GM12878 (cell line): ENCODE results near the gene ADGRB2. TPM values are rescaled to one million over a fixed set of nuclear protein-coding genes. Genes with fewer than 3 reads are reported as not detected.

ENCODE experiments used
- ATAC-seq: fragments of 200-7000 bp; cut with Tn5 transposase; 3 replicates; pipeline ENCODE4 v1.9.1; 2020; ENCODE audit warnings: mild to moderate bottlenecking, moderate library complexity
- BruUV-seq: library from RNA; stranded (reverse); fragments of 400-500 nt; replicated peaks from 2 replicates; lab custom pipeline; 2021; lab: Mats Ljungman, UMichigan
- CTCF ChIA-PET: fragments of 300-600 bp; sonication (Branson Sonifier 250); formaldehyde crosslinking; extraction: SDS; loops from one replicate; lab custom pipeline; 2021; ENCODE audit warnings: inconsistent platforms; lab: Yijun Ruan, JAX
- POLR2A ChIA-PET: fragments of 350-600 bp; formaldehyde crosslinking; extraction: SDS; loops from one replicate; lab custom pipeline; 2021; ENCODE audit warnings: inconsistent platforms; lab: Charles Lee
- RAD21 ChIA-PET: fragments of 300-600 bp; sonication (Branson Sonifier 250); formaldehyde crosslinking; loops from one replicate; lab custom pipeline; 2023; ENCODE audit warnings: antibody characterized with exemption; ENCODE audit not compliant: unreplicated experiment; lab: Charles Lee
- SMC1A ChIA-PET: fragments of 300-600 bp; sonication (Branson Sonifier 250); formaldehyde crosslinking; loops from one replicate; lab custom pipeline; 2023; ENCODE audit not compliant: unreplicated experiment, uncharacterized antibody; lab: Charles Lee
- DNase-seq: peaks from one replicate; pipeline ENCODE4 v3.0.0-alpha.2; 2011; ENCODE audit warnings: low read depth, low spot score
- FAIRE-seq: peaks from 3 replicates; lab custom pipeline; 2011; peaks lifted over from hg19 to GRCh38; lab: Jason Lieb, UNC
- H2AFZ ChIP-seq: 2 replicates; pipeline ENCODE4 v1.6.0; 2011; ENCODE audit warnings: low read depth, low read length, control low read depth; ENCODE audit not compliant: control insufficient read depth
- H3K27ac ChIP-seq: 2 replicates; pipeline ENCODE4 v1.5.1; 2011; ENCODE audit warnings: control low read depth; ENCODE audit not compliant: control insufficient read depth, insufficient read depth
- H3K27me3 ChIP-seq, 2 experiments: replicated peaks in 1 of 2; 2 replicates each; pipeline versions ENCODE4 v1.6.0 to v1.6.1; 2011; ENCODE audit warnings: low read length in 1 of 2; ENCODE audit not compliant: control insufficient read depth in 2 of 2, insufficient read depth in 2 of 2
- H3K36me3 ChIP-seq, 2 experiments: 2 replicates each; pipeline ENCODE4 v1.5.1; 2011; ENCODE audit warnings: low read length in 1 of 2; ENCODE audit not compliant: control insufficient read depth in 2 of 2, insufficient read depth in 2 of 2
- H3K4me1 ChIP-seq: 2 replicates; pipeline ENCODE4 v1.6.1; 2011; ENCODE audit warnings: mild to moderate bottlenecking, low read length, moderate library complexity, mixed read lengths; ENCODE audit not compliant: control insufficient read depth, insufficient read depth
- H3K4me2 ChIP-seq: 2 replicates; pipeline ENCODE4 v1.6.0; 2011; ENCODE audit warnings: control low read depth; ENCODE audit not compliant: control insufficient read depth, insufficient read depth
- H3K4me3 ChIP-seq: fragments of 200-600 bp; sonication (generic); 2 replicates; pipeline ENCODE4 v1.5.1; 2016
- H3K79me2 ChIP-seq: 2 replicates; pipeline ENCODE4 v1.6.0; 2011; ENCODE audit warnings: low read length; ENCODE audit not compliant: control insufficient read depth, insufficient read depth
- H3K9ac ChIP-seq: 2 replicates; pipeline ENCODE4 v1.8.0; 2011; ENCODE audit warnings: low read length, control low read depth, mixed read lengths; ENCODE audit not compliant: control insufficient read depth, insufficient read depth
- H3K9me3 ChIP-seq: replicated peaks from 3 replicates; pipeline ENCODE4 v1.5.1; 2011; ENCODE audit warnings: mild to moderate bottlenecking, low read length; ENCODE audit not compliant: control insufficient read depth, insufficient read depth
- H4K20me1 ChIP-seq: 2 replicates; pipeline ENCODE4 v1.6.0; 2011; ENCODE audit not compliant: control insufficient read depth, insufficient read depth
- FOS ChIP-seq: IDR thresholded peaks from 3 replicates; pipeline ENCODE4 v1.6.1; 2011; ENCODE audit warnings: borderline replicate concordance; ENCODE audit not compliant: insufficient read length; ENCODE audit errors: extremely low read depth
- SRF ChIP-seq, 2 experiments: IDR thresholded peaks; 2 replicates each; pipeline ENCODE4 v1.6.1; 2011; ENCODE audit warnings: low read depth in 2 of 2, low read length in 2 of 2, mild to moderate bottlenecking in 1 of 2, moderate library complexity in 1 of 2
- ZNF207 ChIP-seq: fragments of 450-650 bp; IDR thresholded peaks from 2 replicates; pipeline ENCODE4 v1.6.1; 2014; ENCODE audit warnings: antibody characterized with exemption, mild to moderate bottlenecking, borderline replicate concordance
- WGBS: methylation state at CpG from one replicate; pipeline ENCODE4 v1.1.6; 2016; ENCODE audit warnings: low lambda C conversion rate; ENCODE audit not compliant: insufficient replicate concordance, insufficient coverage; ENCODE audit errors: missing lambda C conversion rate; 5-methylcytosine and 5-hydroxymethylcytosine counted together
- in situ Hi-C: fragments of 300-500 bp; cut with MboI; formaldehyde crosslinking; loops from 9 replicates; pipeline ENCODE4 v1.14.3; 2018; ENCODE audit warnings: mixed read lengths
- intact Hi-C: fragments of 100-400 bp; cut with micrococcal nuclease; formaldehyde crosslinking; loops from one replicate; pipeline ENCODE4 v1.14.2; 2022; ENCODE audit not compliant: unreplicated experiment
- polyA plus RNA-seq, 11 experiments: library from polyadenylated mRNA; depleted of rRNA in 4 of 11; unstranded in 6 of 11; stranded (reverse) in 5 of 11; fragments of >200 nt; fragmentation: Nextera tagmentation in 4 of 11; fragmentation: Illumina TruSeq in 1 of 11; extraction: Ambion mirVana in 4 of 11; extraction: Trizol in 1 of 11; gene quantifications; 1 replicate in 1 of 11; 2 replicates in 10 of 11; pipeline versions ENCODE4 v1.2.1 to v1.2.3, GENCODE V29; 2011 to 2016; ENCODE audit warnings: inconsistent platforms in 2 of 11, missing spikeins in 2 of 11, low read depth in 1 of 11
- total RNA-seq, 4 experiments: library from RNA; depleted of rRNA in 3 of 4; stranded (reverse); fragments of >200 nt in 3 of 4; fragmentation: Illumina TruSeq in 1 of 4; extraction: Trizol in 1 of 4; gene quantifications; 2 replicates each; pipeline versions ENCODE4 v1.2.1 to v1.2.3, GENCODE V29; 2013 to 2021
- TF ChIP-seq, protein P1 (sequence below), 3 experiments: IDR thresholded peaks in 2 of 3; conservative IDR thresholded peaks in 1 of 3; 2 replicates each; pipeline ENCODE4 v1.5.1; 2011; ENCODE audit warnings: low read depth in 3 of 3, low read length in 3 of 3, mild to moderate bottlenecking in 3 of 3, control low read depth in 2 of 3, moderate library complexity in 2 of 3, inconsistent platforms in 1 of 3, mixed read lengths in 1 of 3; ENCODE audit not compliant: control insufficient read depth in 2 of 3, insufficient read depth in 1 of 3; ENCODE audit errors: extremely low read depth in 1 of 3
- TF ChIP-seq, protein P2 (sequence below): fragments of 450-650 bp; IDR thresholded peaks from 2 replicates; pipeline ENCODE4 v1.6.1; 2017; ENCODE audit warnings: mild to moderate bottlenecking, low read depth, inconsistent platforms; ENCODE audit not compliant: poor library complexity, severe bottlenecking

ADGRB2 gene
- total and polyA plus RNA-seq, 10 of the 15 experiments (the other 5 are each of a cell fraction or from before 2014, with no cell fraction given) = 0.11 to 0.33 (median 0.18) TPM; not detected in 4

DNA sequence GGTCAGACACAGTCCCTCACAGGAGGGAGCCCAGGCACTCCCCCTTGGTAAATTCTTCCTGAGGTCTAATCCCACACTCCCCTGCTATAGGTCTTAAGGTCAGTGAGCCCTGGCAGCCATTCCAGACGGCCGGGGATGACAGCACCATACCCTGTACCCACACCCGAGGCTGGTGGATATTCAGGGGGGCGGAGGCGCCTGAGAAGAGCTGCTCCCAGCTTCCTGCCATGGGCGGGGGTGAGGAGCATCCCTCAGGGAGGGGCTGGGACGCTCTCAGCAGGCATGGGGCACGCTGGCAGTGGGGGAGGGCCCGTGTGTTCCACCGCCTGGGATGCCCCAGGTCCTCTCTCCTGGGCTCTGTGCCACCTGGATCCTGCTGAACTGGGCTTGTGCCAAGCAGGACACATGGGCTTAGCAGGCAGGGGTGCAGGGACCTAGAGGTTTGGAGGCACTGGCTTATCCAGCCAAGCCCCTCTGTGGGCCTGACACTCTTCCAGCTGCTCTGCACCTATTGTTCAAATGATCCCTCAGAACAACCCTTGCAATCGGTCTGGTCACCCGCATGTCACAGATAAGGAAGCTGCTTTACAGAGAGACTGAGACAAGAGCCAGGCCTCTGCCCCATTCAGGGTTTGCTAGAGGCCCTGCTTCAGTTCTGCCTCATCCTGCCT, 5.7 kb upstream of the ADGRB2 start:
- Histone ChIP-seq H3K4me2 (no peak overlapping the region), H3K9me3 (no peaks in the 10 kb centered on the region), H4K20me1 (no peaks in the 10 kb centered on the region; the same call in 1 of the 2 replicates), H3K27me3 (peaks cover 19 to 28% of the 10 kb centered on the region in 2 experiments), H2AFZ (no peak overlapping the region), H3K4me1 (peaks cover 6% of the 10 kb centered on the region), H3K79me2 (no peaks in the 10 kb centered on the region), H3K4me3 (no peak overlapping the region), H3K9ac (no peak overlapping the region), H3K27ac (no peak overlapping the region), H3K36me3 (no peaks in the 10 kb centered on the region)
- CTCF ChIA-PET = interaction anchor here (0.7 to 1.7 kb wide), 3 partner anchors 25 to 188 kb away, joined by 3 to 6 read pairs (median 3); no protein-coding TSS in a partner anchor
- FAIRE-seq (no peak), DNase-seq (no peak), ATAC-seq (no peak)
- intact Hi-C loops (no loop called here), in situ Hi-C loops (no loop called here)
- RAD21 ChIA-PET = interaction anchor here (0.6 kb wide), 1 partner anchor 292 kb away, joined by 4 read pairs; no protein-coding TSS in a partner anchor
- 29% methylated on average over 12 of the region's 12 CpGs for WGBS
- POLR2A ChIA-PET = no interaction called here
- BruUV-seq = no TSS peak
- SMC1A ChIA-PET = no interaction called here
- TF ChIP-seq, protein P1, sequence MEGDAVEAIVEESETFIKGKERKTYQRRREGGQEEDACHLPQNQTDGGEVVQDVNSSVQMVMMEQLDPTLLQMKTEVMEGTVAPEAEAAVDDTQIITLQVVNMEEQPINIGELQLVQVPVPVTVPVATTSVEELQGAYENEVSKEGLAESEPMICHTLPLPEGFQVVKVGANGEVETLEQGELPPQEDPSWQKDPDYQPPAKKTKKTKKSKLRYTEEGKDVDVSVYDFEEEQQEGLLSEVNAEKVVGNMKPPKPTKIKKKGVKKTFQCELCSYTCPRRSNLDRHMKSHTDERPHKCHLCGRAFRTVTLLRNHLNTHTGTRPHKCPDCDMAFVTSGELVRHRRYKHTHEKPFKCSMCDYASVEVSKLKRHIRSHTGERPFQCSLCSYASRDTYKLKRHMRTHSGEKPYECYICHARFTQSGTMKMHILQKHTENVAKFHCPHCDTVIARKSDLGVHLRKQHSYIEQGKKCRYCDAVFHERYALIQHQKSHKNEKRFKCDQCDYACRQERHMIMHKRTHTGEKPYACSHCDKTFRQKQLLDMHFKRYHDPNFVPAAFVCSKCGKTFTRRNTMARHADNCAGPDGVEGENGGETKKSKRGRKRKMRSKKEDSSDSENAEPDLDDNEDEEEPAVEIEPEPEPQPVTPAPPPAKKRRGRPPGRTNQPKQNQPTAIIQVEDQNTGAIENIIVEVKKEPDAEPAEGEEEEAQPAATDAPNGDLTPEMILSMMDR (IDR thresholded peaks at IDR 0.05 in 2 of 3, conservative IDR thresholded peaks at IDR 0.05 in 1 of 3; ENCODE audit: control insufficient read depth in 2 of 3, extremely low read depth in 1 of 3, insufficient read depth in 1 of 3, low read depth in 3 of 3, low read length in 3 of 3) = no peak
- TF ChIP-seq, protein P2, sequence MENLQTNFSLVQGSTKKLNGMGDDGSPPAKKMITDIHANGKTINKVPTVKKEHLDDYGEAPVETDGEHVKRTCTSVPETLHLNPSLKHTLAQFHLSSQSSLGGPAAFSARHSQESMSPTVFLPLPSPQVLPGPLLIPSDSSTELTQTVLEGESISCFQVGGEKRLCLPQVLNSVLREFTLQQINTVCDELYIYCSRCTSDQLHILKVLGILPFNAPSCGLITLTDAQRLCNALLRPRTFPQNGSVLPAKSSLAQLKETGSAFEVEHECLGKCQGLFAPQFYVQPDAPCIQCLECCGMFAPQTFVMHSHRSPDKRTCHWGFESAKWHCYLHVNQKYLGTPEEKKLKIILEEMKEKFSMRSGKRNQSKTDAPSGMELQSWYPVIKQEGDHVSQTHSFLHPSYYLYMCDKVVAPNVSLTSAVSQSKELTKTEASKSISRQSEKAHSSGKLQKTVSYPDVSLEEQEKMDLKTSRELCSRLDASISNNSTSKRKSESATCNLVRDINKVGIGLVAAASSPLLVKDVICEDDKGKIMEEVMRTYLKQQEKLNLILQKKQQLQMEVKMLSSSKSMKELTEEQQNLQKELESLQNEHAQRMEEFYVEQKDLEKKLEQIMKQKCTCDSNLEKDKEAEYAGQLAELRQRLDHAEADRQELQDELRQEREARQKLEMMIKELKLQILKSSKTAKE = no peak
- no peak for TF ChIP-seq SRF (IDR thresholded peaks at IDR 0.05; ENCODE audit: low read depth in 2 of 2, low read length in 2 of 2)
- no peak for TF ChIP-seq FOS
- TF ChIP-seq ZNF207 = no peak
